HG02943 (cell line): ENCODE measurements around the gene ZNF837.
"Not testable (repeated sequence)": the region's sequence is repeated elsewhere in the genome, so short reads cannot be mapped to it uniquely, and the experiment has no call there.

Experiments
- ATAC-seq: cut with Tn5 transposase; IDR thresholded peaks from one replicate; pipeline ENCODE4 v1.9.1; 2021; ENCODE audit warnings: mild to moderate bottlenecking, low read depth, moderate library complexity; ENCODE audit not compliant: unreplicated experiment

The ZNF837 gene

GRCh38 chr19:58380662-58381459 is at the start of gene ZNF837:
Gene ZNF837 (minus strand): TSS chr19:58381030. CDS start chr19:58369332, 11,698 bp downstream.
- ATAC-seq = peak; percentile 74

GRCh38 chr19:58429745-58430144 is 48.9 kb upstream of the ZNF837 start:
- ATAC-seq = no peak

- ATAC-seq = no peak
Observed at GRCh38 chr19:58428617-58429016, 47.8 kb upstream of the ZNF837 start.

- ATAC-seq = no peak
Observed at GRCh38 chr19:58417071-58417470, 36.2 kb upstream of the ZNF837 start.

GRCh38 chr19:58416604-58417003 is 35.8 kb upstream of the ZNF837 start:
- ATAC-seq = no peak

GRCh38 chr19:58409010-58409790 is 28.4 kb upstream of the ZNF837 start:
- ATAC-seq = no peak

GRCh38 chr19:58408152-58409009 is 27.6 kb upstream of the ZNF837 start, which contains the start of gene ZNF584:
Gene ZNF584 (plus strand): TSS chr19:58408649. CDS start chr19:58409148, 499 bp downstream.
- ATAC-seq = peak; percentile 97

- no peak for ATAC-seq
Observed at GRCh38 chr19:58407658-58408151, 26.9 kb upstream of the ZNF837 start.

- ATAC-seq = no peak
Observed at GRCh38 chr19:58406818-58407657, 26.2 kb upstream of the ZNF837 start.

- ATAC-seq = not testable (repeated sequence)
Observed at GRCh38 chr19:58403920-58404478, 23.2 kb upstream of the ZNF837 start.

- ATAC-seq = no peak
Observed at GRCh38 chr19:58401840-58402421, 21.1 kb upstream of the ZNF837 start.

- peak; percentile 96 for ATAC-seq
Observed at GRCh38 chr19:58400916-58401839, 20.3 kb upstream of the ZNF837 start.

GRCh38 chr19:58400316-58400915 is 19.6 kb upstream of the ZNF837 start:
- ATAC-seq = no peak

- ATAC-seq = no peak
Observed at GRCh38 chr19:58399903-58400302, 19.1 kb upstream of the ZNF837 start.

- no peak for ATAC-seq
Observed at GRCh38 chr19:58398545-58398944, 17.7 kb upstream of the ZNF837 start.

- ATAC-seq = no peak
Observed at GRCh38 chr19:58398087-58398486, 17.3 kb upstream of the ZNF837 start.

GRCh38 chr19:58397533-58398037 is 16.8 kb upstream of the ZNF837 start:
- no peak for ATAC-seq
